Smooth muscle cell (in vitro differentiated cells): Measurements from ENCODE around the gene CEACAM6. TPM values are rescaled to one million over a fixed set of nuclear protein-coding genes. Genes with fewer than 3 reads are reported as not detected.

Source experiments
- DNase-seq: peaks from one replicate; lab custom pipeline; 2025; ENCODE audit not compliant: unreplicated experiment; lab: John Stamatoyannopoulos, UW
- H2AFZ ChIP-seq: fragments of 200-600 bp; sonication (generic); 2 replicates; pipeline ENCODE4 v1.6.0; 2016; ENCODE audit warnings: antibody characterized with exemption, low read depth, mild to moderate bottlenecking
- H3F3A ChIP-seq: fragments of 200-600 bp; sonication (generic); 2 replicates; pipeline ENCODE4 v1.6.0; 2017; ENCODE audit warnings: antibody characterized with exemption, low read depth
- H3K27ac ChIP-seq: fragments of 200-600 bp; sonication (generic); 2 replicates; pipeline ENCODE4 v1.5.1; 2016; ENCODE audit warnings: low read depth, mild to moderate bottlenecking
- H3K27me3 ChIP-seq: fragments of 200-600 bp; sonication (generic); 2 replicates; pipeline ENCODE4 v1.6.1; 2016; ENCODE audit warnings: low read depth, mild to moderate bottlenecking
- H3K36me3 ChIP-seq: fragments of 200-600 bp; sonication (generic); 2 replicates; pipeline ENCODE4 v1.5.1; 2016; ENCODE audit warnings: low read depth
- H3K4me1 ChIP-seq: fragments of 200-600 bp; sonication (generic); 2 replicates; pipeline ENCODE4 v1.5.1; 2016; ENCODE audit warnings: low read depth
- H3K4me2 ChIP-seq: fragments of 200-600 bp; sonication (generic); 2 replicates; pipeline ENCODE4 v1.6.0; 2016; ENCODE audit warnings: mild to moderate bottlenecking
- H3K4me3 ChIP-seq: fragments of 200-600 bp; sonication (generic); 2 replicates; pipeline ENCODE4 v1.5.1; 2016; ENCODE audit warnings: mild to moderate bottlenecking
- H3K79me2 ChIP-seq: fragments of 200-600 bp; sonication (generic); 2 replicates; pipeline ENCODE4 v1.6.0; 2016; ENCODE audit warnings: low read depth, mild to moderate bottlenecking
- H3K9ac ChIP-seq: fragments of 200-600 bp; sonication (generic); 2 replicates; pipeline ENCODE4 v1.6.0; 2016; ENCODE audit warnings: low read depth
- H3K9me3 ChIP-seq: fragments of 200-600 bp; sonication (generic); replicated peaks from 2 replicates; pipeline ENCODE4 v1.5.1; 2016; ENCODE audit warnings: low read depth
- H4K20me1 ChIP-seq: fragments of 200-600 bp; sonication (generic); 2 replicates; pipeline ENCODE4 v1.6.0; 2016; ENCODE audit warnings: low read depth
- CTCF ChIP-seq: fragments of 200-600 bp; sonication (generic); IDR thresholded peaks from 2 replicates; pipeline ENCODE4 v1.5.1; 2017; ENCODE audit warnings: borderline replicate concordance, mild to moderate bottlenecking, antibody characterized with exemption; ENCODE audit not compliant: insufficient read depth, poor library complexity, severe bottlenecking
- WGBS: methylation state at CpG from one replicate; pipeline ENCODE4 v1.1.7; 2016; ENCODE audit warnings: low lambda C conversion rate; 5-methylcytosine and 5-hydroxymethylcytosine counted together
- polyA plus RNA-seq: library from polyadenylated mRNA; unstranded; fragments of >200 nt; fragmentation: Nextera tagmentation; extraction: Ambion mirVana; gene quantifications from 2 replicates; pipeline ENCODE4 v1.2.1, GENCODE V29; 2016
- total RNA-seq: library from RNA; depleted of rRNA; stranded (reverse); fragments of >200 nt; gene quantifications from 2 replicates; pipeline ENCODE4 v1.2.3, GENCODE V29; 2014

CEACAM6 gene
- total and polyA plus RNA-seq, 2 experiments from 2014 or later = not detected

DNA sequence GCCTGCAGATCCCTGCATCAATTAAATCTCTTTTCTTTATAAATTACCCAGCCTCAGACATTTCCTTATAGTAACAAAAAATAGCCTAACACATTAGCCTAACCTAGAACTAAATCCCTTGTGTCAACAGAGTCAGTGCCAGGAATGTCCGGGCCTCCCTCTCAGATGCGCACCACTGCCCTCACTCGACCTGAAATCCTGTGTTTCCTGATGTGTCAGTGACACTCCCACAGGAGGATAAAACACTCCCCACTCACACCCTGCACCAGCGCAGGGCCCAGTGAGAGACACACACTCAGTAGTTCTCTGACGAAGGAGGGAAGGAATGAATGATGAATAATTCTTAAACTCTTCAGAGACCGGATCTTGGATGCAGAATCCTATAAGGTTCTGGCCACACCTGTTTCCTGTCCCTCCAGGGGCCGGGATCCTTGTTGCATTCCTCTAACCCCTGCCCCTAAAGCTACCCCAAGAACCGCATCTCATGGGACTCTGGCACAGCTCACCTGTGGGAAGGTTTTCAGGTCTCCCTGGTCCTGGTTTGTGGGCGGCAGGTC lies 44.2 kb downstream of the CEACAM6 start:
- DNase-seq = no peak
- Histone ChIP-seq H3K9ac (no peak overlapping the region), H3K4me2 (no peak overlapping the region), H3K79me2 (no peaks in the 10 kb centered on the region), H3K27me3 (no peaks in the 10 kb centered on the region), H3K9me3 (no peaks in the 10 kb centered on the region), H3K36me3 (no peaks in the 10 kb centered on the region), H2AFZ (no peak overlapping the region), H3K4me3 (no peak overlapping the region), H3K4me1 (no peaks in the 10 kb centered on the region), H3K27ac (no peak overlapping the region), H3F3A (no peaks in the 10 kb centered on the region), H4K20me1 (no peaks in the 10 kb centered on the region)
- no peak for TF ChIP-seq CTCF
- 73% methylated on average over 9 of the region's 9 CpGs for WGBS

DNA sequence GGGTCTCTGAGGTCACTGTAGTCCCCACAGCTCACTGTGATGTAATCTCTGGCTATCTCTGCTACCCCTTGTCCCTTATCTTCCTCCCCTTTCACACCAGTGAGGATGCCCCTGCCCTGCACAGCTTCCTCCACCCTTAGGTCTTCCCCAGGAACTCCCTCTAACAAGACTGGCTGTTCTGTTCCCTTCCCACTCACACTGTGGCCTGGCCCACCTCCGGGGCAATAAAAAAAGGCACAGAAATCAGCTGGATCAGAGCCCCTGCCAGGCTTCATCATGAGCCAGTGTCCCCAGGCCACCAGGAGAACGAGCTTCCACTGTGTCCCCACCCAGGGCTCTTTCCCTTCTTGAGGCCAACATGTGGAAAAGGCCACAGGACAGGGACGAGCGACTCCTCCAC lies 45.7 kb downstream of the CEACAM6 start:
- Histone ChIP-seq H3K27ac (no peak overlapping the region), H3K4me1 (no peaks in the 10 kb centered on the region), H3K9me3 (no peaks in the 10 kb centered on the region), H3K9ac (no peak overlapping the region), H2AFZ (no peak overlapping the region), H3K4me3 (no peak overlapping the region), H3K4me2 (no peak overlapping the region), H3K36me3 (no peaks in the 10 kb centered on the region), H3K27me3 (no peaks in the 10 kb centered on the region), H3F3A (no peaks in the 10 kb centered on the region), H4K20me1 (no peaks in the 10 kb centered on the region), H3K79me2 (no peaks in the 10 kb centered on the region)
- WGBS = 68% methylated on average over 4 of the region's 4 CpGs
- DNase-seq = no peak
- TF ChIP-seq CTCF = no peak

- Histone ChIP-seq H3F3A (no peaks in the 10 kb centered on the region), H3K9ac (no peak overlapping the region)
- 50% methylated on average over 2 of the region's 2 CpGs for WGBS
Measured at GRCh38 chr19:41801792-41802211, 46.5 kb downstream of the CEACAM6 start.

More at GRCh38 chr19:41801792-41802211, 46.5 kb downstream of the CEACAM6 start:
- no peak overlapping the region for H3K27ac ChIP-seq
- H3K27me3 ChIP-seq = no peaks in the 10 kb centered on the region
- H2AFZ ChIP-seq = no peak overlapping the region
- H3K9me3 ChIP-seq = no peaks in the 10 kb centered on the region
- H3K36me3 ChIP-seq = no peaks in the 10 kb centered on the region
- no peak for DNase-seq
- no peaks in the 10 kb centered on the region for H3K79me2 ChIP-seq
- TF ChIP-seq CTCF = no peak
- no peaks in the 10 kb centered on the region for H3K4me1 ChIP-seq
- no peak overlapping the region for H3K4me2 ChIP-seq
- no peak overlapping the region for H3K4me3 ChIP-seq
- no peaks in the 10 kb centered on the region for H4K20me1 ChIP-seq
